Ectodermal cell (in vitro differentiated cells): ENCODE data around the gene ANXA4.
"Not testable (repeated sequence)": the region's sequence is repeated elsewhere in the genome, so short reads cannot be mapped to it uniquely, and the experiment has no call there.

Experiments
- H3K27ac ChIP-seq: 2 replicates; pipeline ENCODE4 v1.7.0; 2013; ENCODE audit warnings: mild to moderate bottlenecking, low read depth, low read length; ENCODE audit not compliant: insufficient read depth, poor library complexity, severe bottlenecking
- H3K27me3 ChIP-seq: 2 replicates; pipeline ENCODE4 v1.7.0; 2013; ENCODE audit warnings: mild to moderate bottlenecking, low read length; ENCODE audit not compliant: insufficient read depth, control insufficient read depth, poor library complexity, severe bottlenecking
- H3K36me3 ChIP-seq: one replicate; pipeline ENCODE4 v1.7.0; 2013; ENCODE audit warnings: low read length; ENCODE audit not compliant: control insufficient read depth, insufficient read depth
- H3K4me1 ChIP-seq: one replicate; pipeline ENCODE4 v1.7.0; 2013; ENCODE audit warnings: low read length; ENCODE audit not compliant: control insufficient read depth, insufficient read depth
- H3K4me3 ChIP-seq: 2 replicates; pipeline ENCODE4 v1.7.0; 2013; ENCODE audit warnings: low read depth, low read length, control low read depth; ENCODE audit not compliant: insufficient read depth
- H3K9me3 ChIP-seq: 2 replicates; pipeline ENCODE4 v1.7.0; 2013; ENCODE audit warnings: mild to moderate bottlenecking, low read length, moderate library complexity; ENCODE audit not compliant: control insufficient read depth
- WGBS, 2 experiments: methylation state at CpG; one replicate each; pipeline ENCODE4 v1.1.7; 2013; ENCODE audit warnings: missing lambda C conversion rate in 2 of 2; 5-methylcytosine and 5-hydroxymethylcytosine counted together

The ANXA4 gene

GRCh38 chr2:69750246-69750645 lies 8.3 kb downstream of the ANXA4 start:
- Histone ChIP-seq H3K27ac (no peak overlapping the region), H3K4me1 (no peaks in the 10 kb centered on the region), H3K27me3 (no peaks in the 10 kb centered on the region), H3K36me3 (no peaks in the 10 kb centered on the region), H3K4me3 (no peak overlapping the region), H3K9me3 (no peaks in the 10 kb centered on the region)
- 90 to 95% methylated on average over 6 of the region's 6 CpGs for WGBS, 2 experiments

- Histone ChIP-seq H3K9me3 (no peaks in the 10 kb centered on the region), H3K4me3 (no peak overlapping the region), H3K4me1 (no peaks in the 10 kb centered on the region), H3K27ac (no peak overlapping the region), H3K36me3 (no peaks in the 10 kb centered on the region), H3K27me3 (no peaks in the 10 kb centered on the region)
- WGBS, 2 experiments, result 88 to 100% methylated on average over 3 of the region's 3 CpGs
Observed at GRCh38 chr2:69753659-69754363, 11.9 kb downstream of the ANXA4 start.

GRCh38 chr2:69754633-69755032 lies 12.7 kb downstream of the ANXA4 start:
- no peak overlapping the region for H3K4me3 ChIP-seq
- WGBS, 2 experiments, result 96 to 100% methylated on average over 1 of the region's 1 CpG
- H3K9me3 ChIP-seq, result no peaks in the 10 kb centered on the region
- H3K36me3 ChIP-seq, result no peaks in the 10 kb centered on the region
- no peaks in the 10 kb centered on the region for H3K27me3 ChIP-seq
- H3K27ac ChIP-seq, result no peak overlapping the region
- no peaks in the 10 kb centered on the region for H3K4me1 ChIP-seq

- no peaks in the 10 kb centered on the region for H3K9me3 ChIP-seq
- no peaks in the 10 kb centered on the region for H3K36me3 ChIP-seq
- no peak overlapping the region for H3K27ac ChIP-seq
- H3K4me3 ChIP-seq, result no peak overlapping the region
- no peaks in the 10 kb centered on the region for H3K27me3 ChIP-seq
- H3K4me1 ChIP-seq, result no peaks in the 10 kb centered on the region
- 53 to 67% methylated on average over 1 of the region's 2 CpGs for WGBS, 2 experiments
Observed at GRCh38 chr2:69755862-69756467, 14.0 kb downstream of the ANXA4 start.

- H3K4me3 ChIP-seq, result no peak overlapping the region
Observed at GRCh38 chr2:69762025-69762424, 20.1 kb downstream of the ANXA4 start.

GRCh38 chr2:69762513-69763494 lies 20.9 kb downstream of the ANXA4 start:
- 93 to 95% methylated on average over 14 of the region's 14 CpGs for WGBS, 2 experiments
- Histone ChIP-seq H3K27me3 (no peaks in the 10 kb centered on the region), H3K9me3 (no peaks in the 10 kb centered on the region), H3K27ac (no peak overlapping the region), H3K4me3 (no peak overlapping the region), H3K4me1 (no peaks in the 10 kb centered on the region), H3K36me3 (no peaks in the 10 kb centered on the region)

More at GRCh38 chr2:69762025-69762424, 20.1 kb downstream of the ANXA4 start:
- 86 to 89% methylated on average over 2 of the region's 2 CpGs for WGBS, 2 experiments
- Histone ChIP-seq H3K27ac (no peak overlapping the region), H3K36me3 (no peaks in the 10 kb centered on the region), H3K4me1 (no peaks in the 10 kb centered on the region), H3K9me3 (no peaks in the 10 kb centered on the region), H3K27me3 (no peaks in the 10 kb centered on the region)

GRCh38 chr2:69763831-69764230 lies 21.9 kb downstream of the ANXA4 start:
- not testable (repeated sequence) for H3K27ac ChIP-seq, H3K4me1 ChIP-seq, H3K27me3 ChIP-seq, H3K9me3 ChIP-seq, H3K4me3 ChIP-seq, H3K36me3 ChIP-seq
- WGBS, 2 experiments, result 94 to 97% methylated on average over 7 of the region's 7 CpGs

GRCh38 chr2:69764286-69765095 lies 22.6 kb downstream of the ANXA4 start:
- Histone ChIP-seq H3K27me3 (no peaks in the 10 kb centered on the region), H3K9me3 (no peaks in the 10 kb centered on the region), H3K27ac (no peak overlapping the region), H3K4me3 (no peak overlapping the region), H3K4me1 (no peaks in the 10 kb centered on the region), H3K36me3 (no peaks in the 10 kb centered on the region)
- WGBS, 2 experiments, result 90 to 98% methylated on average over 4 of the region's 5 CpGs

- Histone ChIP-seq H3K27me3 (no peaks in the 10 kb centered on the region), H3K27ac (no peak overlapping the region), H3K36me3 (no peaks in the 10 kb centered on the region), H3K4me3 (no peak overlapping the region), H3K4me1 (no peaks in the 10 kb centered on the region), H3K9me3 (no peaks in the 10 kb centered on the region)
- 100% methylated on average over 1 to 2 of the region's 2 CpGs for WGBS, 2 experiments
Observed at GRCh38 chr2:69765096-69765380, 23.1 kb downstream of the ANXA4 start.
